ENCODE results near the gene SLC2A8.

SLC2A8 gene

GRCh38 chr9:127445851-127446712 lies 49.1 kb downstream of the SLC2A8 start:
- TF ChIP-seq, protein P1, sequence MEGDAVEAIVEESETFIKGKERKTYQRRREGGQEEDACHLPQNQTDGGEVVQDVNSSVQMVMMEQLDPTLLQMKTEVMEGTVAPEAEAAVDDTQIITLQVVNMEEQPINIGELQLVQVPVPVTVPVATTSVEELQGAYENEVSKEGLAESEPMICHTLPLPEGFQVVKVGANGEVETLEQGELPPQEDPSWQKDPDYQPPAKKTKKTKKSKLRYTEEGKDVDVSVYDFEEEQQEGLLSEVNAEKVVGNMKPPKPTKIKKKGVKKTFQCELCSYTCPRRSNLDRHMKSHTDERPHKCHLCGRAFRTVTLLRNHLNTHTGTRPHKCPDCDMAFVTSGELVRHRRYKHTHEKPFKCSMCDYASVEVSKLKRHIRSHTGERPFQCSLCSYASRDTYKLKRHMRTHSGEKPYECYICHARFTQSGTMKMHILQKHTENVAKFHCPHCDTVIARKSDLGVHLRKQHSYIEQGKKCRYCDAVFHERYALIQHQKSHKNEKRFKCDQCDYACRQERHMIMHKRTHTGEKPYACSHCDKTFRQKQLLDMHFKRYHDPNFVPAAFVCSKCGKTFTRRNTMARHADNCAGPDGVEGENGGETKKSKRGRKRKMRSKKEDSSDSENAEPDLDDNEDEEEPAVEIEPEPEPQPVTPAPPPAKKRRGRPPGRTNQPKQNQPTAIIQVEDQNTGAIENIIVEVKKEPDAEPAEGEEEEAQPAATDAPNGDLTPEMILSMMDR (IDR thresholded peaks at IDR 0.05; ENCODE audit: low read length), result no peak
- TF ChIP-seq EZH2 (IDR thresholded peaks at IDR 0.05; ENCODE audit: borderline replicate concordance, low read length), result no peak
- H3K4me3 ChIP-seq (ENCODE audit: low read depth, low read length, poor library complexity, severe bottlenecking), result no peak overlapping the region
- no peak overlapping the region for H2AFZ ChIP-seq (ENCODE audit: low read length)
- no peaks in the 10 kb centered on the region for H3K9me2 ChIP-seq (ENCODE audit: low read depth, low read length)
- peaks cover 17% of the 10 kb centered on the region for H3K4me1 ChIP-seq (ENCODE audit: insufficient read depth, low read length, severe bottlenecking)
- no peaks in the 10 kb centered on the region for H3K27me3 ChIP-seq (ENCODE audit: insufficient read depth, low read length)
- H3K4me2 ChIP-seq (ENCODE audit: low read length), result no peak overlapping the region
- H3K9me3 ChIP-seq (ENCODE audit: low read length), result peaks cover 37% of the 10 kb centered on the region
- peaks cover 95% of the 10 kb centered on the region for H3K36me3 ChIP-seq (ENCODE audit: insufficient read depth, low read length)
- no peak overlapping the region for H3K9ac ChIP-seq (ENCODE audit: low read length)
- H3F3A ChIP-seq (ENCODE audit: insufficient read depth, low read length), result peaks cover 23% of the 10 kb centered on the region
- H3K79me2 ChIP-seq (ENCODE audit: insufficient read depth, low read length), result peaks cover 15% of the 10 kb centered on the region
- no peak overlapping the region for H3K27ac ChIP-seq (ENCODE audit: low read depth, low read length, poor library complexity, severe bottlenecking)
- H4K20me1 ChIP-seq (ENCODE audit: insufficient read depth, low read length), result no peaks in the 10 kb centered on the region

DNA sequence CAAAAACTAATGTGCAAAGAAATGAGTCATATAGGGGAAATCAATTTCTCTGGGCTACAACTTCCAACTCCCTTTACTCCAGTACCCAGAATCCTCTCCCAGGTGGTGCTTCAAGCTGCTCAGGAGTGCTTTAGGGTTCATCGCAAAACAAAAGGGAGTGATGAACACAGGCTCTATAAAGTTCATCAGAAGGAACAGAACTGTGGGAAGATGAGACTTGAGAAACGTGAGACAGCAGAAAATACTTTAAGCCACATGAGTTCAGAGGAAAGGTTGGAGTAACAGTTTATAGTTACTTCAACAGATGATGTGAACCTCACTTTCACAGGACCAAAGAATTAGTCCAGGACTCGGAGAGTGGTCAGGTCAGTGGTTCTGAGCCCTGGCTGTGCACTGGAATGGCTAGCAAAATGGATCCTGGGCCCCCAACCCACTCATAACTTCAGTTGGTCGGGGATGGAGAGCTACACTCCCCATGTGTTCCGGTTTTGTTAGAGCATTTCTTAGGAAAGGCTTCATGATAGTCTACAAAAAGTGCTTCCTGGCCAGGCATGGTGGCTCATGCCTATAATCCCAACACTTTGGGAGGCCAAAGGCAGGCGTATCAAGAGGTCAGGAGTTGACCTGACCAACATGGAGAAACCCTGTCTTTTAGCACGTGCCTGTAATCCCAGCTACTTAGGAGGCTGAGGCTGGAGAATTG lies 49.9 kb downstream of the SLC2A8 start:
- Histone ChIP-seq H3K9ac (ENCODE audit: low read length) (no peak overlapping the region), H3K36me3 (ENCODE audit: insufficient read depth, low read length) (peaks cover 89% of the 10 kb centered on the region), H3K4me1 (ENCODE audit: insufficient read depth, low read length, severe bottlenecking) (peaks cover 18% of the 10 kb centered on the region), H2AFZ (ENCODE audit: low read length) (no peak overlapping the region), H3K4me3 (ENCODE audit: low read depth, low read length, poor library complexity, severe bottlenecking) (no peak overlapping the region), H3K4me2 (ENCODE audit: low read length) (no peak overlapping the region), H3K79me2 (ENCODE audit: insufficient read depth, low read length) (peaks cover 15% of the 10 kb centered on the region), H3K27ac (ENCODE audit: low read depth, low read length, poor library complexity, severe bottlenecking) (no peak overlapping the region), H3K9me3 (ENCODE audit: low read length) (peaks cover 35% of the 10 kb centered on the region), H4K20me1 (ENCODE audit: insufficient read depth, low read length) (no peaks in the 10 kb centered on the region), H3K27me3 (ENCODE audit: insufficient read depth, low read length) (no peaks in the 10 kb centered on the region), H3K9me2 (ENCODE audit: low read depth, low read length) (no peaks in the 10 kb centered on the region), H3F3A (ENCODE audit: insufficient read depth, low read length) (peaks cover 23% of the 10 kb centered on the region)
- TF ChIP-seq EZH2 (IDR thresholded peaks at IDR 0.05; ENCODE audit: borderline replicate concordance, low read length), result no peak
- TF ChIP-seq, protein P1 (IDR thresholded peaks at IDR 0.05; ENCODE audit: low read length), result no peak

- no peak overlapping the region for H3K27ac ChIP-seq (ENCODE audit: low read depth, low read length, poor library complexity, severe bottlenecking)
- H3K4me3 ChIP-seq (ENCODE audit: low read depth, low read length, poor library complexity, severe bottlenecking), result no peak overlapping the region
- no peaks in the 10 kb centered on the region for H3K27me3 ChIP-seq (ENCODE audit: insufficient read depth, low read length)
- no peaks in the 10 kb centered on the region for H3K9me2 ChIP-seq (ENCODE audit: low read depth, low read length)
- H3K79me2 ChIP-seq (ENCODE audit: insufficient read depth, low read length), result peaks cover 15% of the 10 kb centered on the region
- H3K4me1 ChIP-seq (ENCODE audit: insufficient read depth, low read length, severe bottlenecking), result peaks cover 25% of the 10 kb centered on the region
- H4K20me1 ChIP-seq (ENCODE audit: insufficient read depth, low read length), result no peaks in the 10 kb centered on the region
- peaks cover 82% of the 10 kb centered on the region for H3K36me3 ChIP-seq (ENCODE audit: insufficient read depth, low read length)
- H3K4me2 ChIP-seq (ENCODE audit: low read length), result no peak overlapping the region
- H3F3A ChIP-seq (ENCODE audit: insufficient read depth, low read length), result peaks cover 23% of the 10 kb centered on the region
- H2AFZ ChIP-seq (ENCODE audit: low read length), result no peak overlapping the region
- peaks cover 35% of the 10 kb centered on the region for H3K9me3 ChIP-seq (ENCODE audit: low read length)
- no peak overlapping the region for H3K9ac ChIP-seq (ENCODE audit: low read length)
- TF ChIP-seq, protein P1 (IDR thresholded peaks at IDR 0.05; ENCODE audit: low read length), result no peak
- TF ChIP-seq EZH2 (IDR thresholded peaks at IDR 0.05; ENCODE audit: borderline replicate concordance, low read length), result no peak
These were observed 50.6 kb downstream of the SLC2A8 start for GRCh38 chr9:127447416-127448111.
